Adrenal gland (tissue), 12 donors: ENCODE measurements around the gene SNCG. TPM values are rescaled to one million over a fixed set of nuclear protein-coding genes. Genes with fewer than 3 reads are reported as not detected.
"Not testable (repeated sequence)": the region's sequence is repeated elsewhere in the genome, so short reads cannot be mapped to it uniquely, and the experiment has no call there.

ENCODE experiments used
- DNase-seq, 7 donors: peaks; one replicate each; pipeline ENCODE4 v3.0.0-alpha.2; 2019 to 2020
- H3K27ac ChIP-seq, 5 donors: fragments of 200-600 bp; sonication (generic) in 4 of 5; 1 replicate in 3 of 5; 2 replicates in 2 of 5; pipeline versions ENCODE4 v1.5.1 to v1.8.0; 2016 to 2020; ENCODE audit warnings: mild to moderate bottlenecking in 1 of 5
- H3K27me3 ChIP-seq: fragments of 200-600 bp; 2 replicates; pipeline ENCODE4 v1.8.0; 2021
- H3K36me3 ChIP-seq, 2 donors: fragments of 200-600 bp; replicated peaks in 1 of 2; 1 replicate in 1 of 2; 2 replicates in 1 of 2; pipeline versions ENCODE4 v1.5.1 to v1.8.0; 2018 to 2022
- H3K4me1 ChIP-seq, 2 donors: fragments of 200-600 bp; replicated peaks in 1 of 2; 1 replicate in 1 of 2; 2 replicates in 1 of 2; pipeline versions ENCODE4 v1.5.1 to v1.8.0; 2018 to 2021
- H3K4me3 ChIP-seq, 4 donors: fragments of 200-600 bp; sonication (generic) in 3 of 4; one replicate each; pipeline ENCODE4 v1.5.1; 2016 to 2018
- H3K9me3 ChIP-seq, 3 donors: fragments of 200-600 bp; sonication (generic) in 1 of 3; replicated peaks in 1 of 3; 1 replicate in 2 of 3; 2 replicates in 1 of 3; pipeline versions ENCODE4 v1.5.1 to v1.8.0; 2016 to 2021
- POLR2A ChIP-seq, 2 donors: fragments of 450-650 bp; IDR thresholded peaks; one replicate each; pipeline ENCODE4 v1.6.1; 2017; ENCODE audit warnings: antibody characterized with exemption in 2 of 2, mild to moderate bottlenecking in 2 of 2, moderate library complexity in 1 of 2
- WGBS, 4 donors: extraction: QIAGEN DNeasy Blood & Tissue Kit in 2 of 4; methylation state at CpG; one replicate each; pipeline versions ENCODE4 v1.1.5 to v1.1.7; 2013 to 2017; 5-methylcytosine and 5-hydroxymethylcytosine counted together
- intact Hi-C, 2 donors: fragments of 100-400 bp; cut with DNase I; formaldehyde crosslinking; loops; one replicate each; pipeline versions ENCODE4 v1.14.1 to v1.15.0; 2022 to 2023
- polyA plus RNA-seq, 3 donors: library from polyadenylated mRNA; stranded (reverse); fragments of 200-250 nt in 2 of 3; fragments of 350-450 nt in 1 of 3; fragmentation: Illumina TruSeq in 1 of 3; extraction: RNeasy Lipid Tissue Mini Kit (QIAGEN cat#74804) in 1 of 3; gene quantifications; one replicate each; pipeline ENCODE4 v1.2.3, GENCODE V29; 2013 to 2014
- total RNA-seq, 9 donors: library from RNA; depleted of rRNA in 4 of 9; stranded (reverse); fragments of >200 nt in 4 of 9; fragments of 120-200 nt in 1 of 9; fragmentation: NEBNext Ultra II Directional in 1 of 9; extraction: Animal tissue kit (Norgen Biotek cat#: 25700) in 1 of 9; gene quantifications; one replicate each; pipeline versions ENCODE4 v1.1.0 to v1.2.4, GENCODE V29; 2013 to 2023
- TF ChIP-seq, protein P1 (sequence below), 6 experiments: fragments of 450-650 bp in 4 of 6; fragments of 200-600 bp in 2 of 6; sonication (generic) in 1 of 6; IDR thresholded peaks; 1 replicate in 5 of 6; 2 replicates in 1 of 6; pipeline versions ENCODE4 v1.5.1 to v1.8.0; 2016 to 2021; ENCODE audit warnings: antibody characterized with exemption in 6 of 6, mild to moderate bottlenecking in 2 of 6, moderate library complexity in 1 of 6
- donor health status: healthy with polysubstance abuse.
- donor health status: Bipolar disorder and iron deficiency.
- donor health status: DM: yes; HTN: yes; CAD: no.
- donor health status: DM: no; HTN: no; CAD: no.
- donor health status: DM: no; HTN: no; CAD: no.
- donor health status: DM: yes; HTN: yes; CAD: no.

The SNCG gene
- total and polyA plus RNA-seq, 12 donors = 176 to 1,580 (median 448) TPM

DNA sequence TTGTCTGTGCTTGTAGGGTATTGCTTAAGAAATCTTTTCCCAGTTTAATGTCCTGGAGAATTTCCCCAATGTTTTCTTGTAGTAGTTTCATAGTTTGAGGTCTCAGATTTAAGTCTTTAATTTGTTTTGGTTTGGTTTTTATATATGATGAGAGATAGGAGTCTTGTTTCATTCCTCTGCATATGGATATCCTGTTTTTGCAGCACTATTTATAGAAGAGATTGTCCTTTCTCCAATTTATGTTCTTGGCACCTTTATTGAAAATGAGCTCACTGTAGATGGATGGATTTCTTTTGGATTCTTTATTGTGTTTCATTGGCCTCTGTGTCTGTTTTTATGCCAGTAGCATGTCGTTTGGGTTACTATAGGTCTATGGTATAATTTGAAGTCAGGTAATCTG is 30.1 kb downstream of the SNCG start:
- no peak for DNase-seq
- intact Hi-C loops = no loop called here
- Histone ChIP-seq H3K4me3 (no peak overlapping the region), H3K9me3 (no peaks in the 10 kb centered on the region), H3K4me1 (no peaks in the 10 kb centered on the region), H3K36me3 (no peaks in the 10 kb centered on the region), H3K27ac (no peak overlapping the region), H3K27me3 (no peaks in the 10 kb centered on the region)
- TF ChIP-seq POLR2A (IDR thresholded peaks at IDR 0.05) = no peak
- TF ChIP-seq, protein P1, sequence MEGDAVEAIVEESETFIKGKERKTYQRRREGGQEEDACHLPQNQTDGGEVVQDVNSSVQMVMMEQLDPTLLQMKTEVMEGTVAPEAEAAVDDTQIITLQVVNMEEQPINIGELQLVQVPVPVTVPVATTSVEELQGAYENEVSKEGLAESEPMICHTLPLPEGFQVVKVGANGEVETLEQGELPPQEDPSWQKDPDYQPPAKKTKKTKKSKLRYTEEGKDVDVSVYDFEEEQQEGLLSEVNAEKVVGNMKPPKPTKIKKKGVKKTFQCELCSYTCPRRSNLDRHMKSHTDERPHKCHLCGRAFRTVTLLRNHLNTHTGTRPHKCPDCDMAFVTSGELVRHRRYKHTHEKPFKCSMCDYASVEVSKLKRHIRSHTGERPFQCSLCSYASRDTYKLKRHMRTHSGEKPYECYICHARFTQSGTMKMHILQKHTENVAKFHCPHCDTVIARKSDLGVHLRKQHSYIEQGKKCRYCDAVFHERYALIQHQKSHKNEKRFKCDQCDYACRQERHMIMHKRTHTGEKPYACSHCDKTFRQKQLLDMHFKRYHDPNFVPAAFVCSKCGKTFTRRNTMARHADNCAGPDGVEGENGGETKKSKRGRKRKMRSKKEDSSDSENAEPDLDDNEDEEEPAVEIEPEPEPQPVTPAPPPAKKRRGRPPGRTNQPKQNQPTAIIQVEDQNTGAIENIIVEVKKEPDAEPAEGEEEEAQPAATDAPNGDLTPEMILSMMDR (IDR thresholded peaks at IDR 0.05) = no peak
- 68 to 90% (median 74%) methylated on average over 1 of the region's 1 CpG for WGBS, 4 donors

DNA sequence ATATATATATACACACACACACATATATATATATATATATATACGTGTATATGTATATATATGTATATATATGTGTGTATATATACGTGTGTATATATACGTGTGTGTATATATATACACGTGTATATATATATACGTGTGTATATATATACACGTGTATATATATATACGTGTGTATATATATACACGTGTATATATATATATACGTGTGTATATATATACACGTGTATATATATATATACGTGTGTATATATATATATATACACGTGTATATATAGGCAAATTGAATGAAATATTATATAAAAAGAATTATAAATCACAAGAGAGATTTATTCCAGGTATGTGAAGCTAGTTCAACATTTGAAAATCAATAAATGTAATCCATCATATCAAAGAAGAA is 33.0 kb downstream of the SNCG start:
- 74 to 78% (median 75%) methylated on average over 12 of the region's 12 CpGs for WGBS, 4 donors

DNA sequence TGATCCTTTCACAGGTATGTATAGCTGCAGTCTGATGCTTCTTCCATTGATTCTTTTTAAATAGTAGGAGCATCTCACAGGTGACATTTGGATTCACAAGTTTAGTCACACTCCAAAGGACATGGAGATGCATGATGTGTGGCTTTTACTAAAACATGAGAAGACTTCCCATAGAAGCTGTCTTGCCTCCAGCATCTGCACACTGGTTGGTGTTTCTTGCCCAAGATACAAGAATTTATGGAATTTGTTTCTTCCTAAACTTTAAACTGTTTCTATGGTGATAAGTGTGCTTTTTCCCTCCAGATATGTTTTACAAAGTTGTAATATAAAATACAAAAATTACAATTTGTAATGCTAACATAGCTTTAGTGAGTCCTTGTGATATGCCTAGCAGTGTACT is 34.1 kb downstream of the SNCG start:
- intact Hi-C loops = no loop called here
- no peak overlapping the region for H3K27ac ChIP-seq
- no peaks in the 10 kb centered on the region for H3K27me3 ChIP-seq
- TF ChIP-seq, protein P1 (IDR thresholded peaks at IDR 0.05) = no peak
- no peak for TF ChIP-seq POLR2A (IDR thresholded peaks at IDR 0.05)
- no peak overlapping the region for H3K4me3 ChIP-seq
- DNase-seq = no peak
- H3K4me1 ChIP-seq = no peaks in the 10 kb centered on the region
- H3K9me3 ChIP-seq = no peaks in the 10 kb centered on the region
- no peaks in the 10 kb centered on the region for H3K36me3 ChIP-seq

More for the DNA sequence above, 33.0 kb downstream of the SNCG start:
- DNase-seq, H3K36me3 ChIP-seq, H3K27me3 ChIP-seq, intact Hi-C loops, H3K9me3 ChIP-seq, H3K27ac ChIP-seq, H3K4me1 ChIP-seq, H3K4me3 ChIP-seq: not testable (repeated sequence)

DNA sequence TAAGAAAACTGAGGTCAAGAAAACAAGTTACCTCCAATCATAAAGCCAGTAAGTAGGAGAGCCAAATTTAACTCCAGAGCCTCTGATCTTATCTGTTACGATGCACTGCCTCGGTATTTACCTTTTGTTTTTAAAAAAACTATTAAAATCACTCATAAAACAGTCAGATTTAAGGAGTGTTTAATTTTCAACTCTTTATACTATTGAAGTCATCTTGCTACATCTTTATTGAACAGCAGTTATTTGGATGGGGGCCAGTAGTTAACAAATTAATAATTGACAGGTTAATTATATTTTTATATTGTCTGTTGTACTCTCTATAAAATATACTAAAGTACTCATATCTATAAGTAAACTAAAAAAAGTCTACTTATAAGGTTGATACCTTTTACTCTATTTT is 34.5 kb downstream of the SNCG start:
- no peak for TF ChIP-seq POLR2A (IDR thresholded peaks at IDR 0.05)
- TF ChIP-seq, protein P1 (IDR thresholded peaks at IDR 0.05) = no peak
- no peak for DNase-seq
- Histone ChIP-seq H3K9me3 (no peaks in the 10 kb centered on the region), H3K27me3 (no peaks in the 10 kb centered on the region), H3K36me3 (no peaks in the 10 kb centered on the region), H3K4me3 (no peak overlapping the region), H3K4me1 (no peaks in the 10 kb centered on the region), H3K27ac (no peak overlapping the region)
- WGBS, 4 donors = 88 to 93% (median 91%) methylated on average over 2 of the region's 2 CpGs
- intact Hi-C loops = no loop called here

DNA sequence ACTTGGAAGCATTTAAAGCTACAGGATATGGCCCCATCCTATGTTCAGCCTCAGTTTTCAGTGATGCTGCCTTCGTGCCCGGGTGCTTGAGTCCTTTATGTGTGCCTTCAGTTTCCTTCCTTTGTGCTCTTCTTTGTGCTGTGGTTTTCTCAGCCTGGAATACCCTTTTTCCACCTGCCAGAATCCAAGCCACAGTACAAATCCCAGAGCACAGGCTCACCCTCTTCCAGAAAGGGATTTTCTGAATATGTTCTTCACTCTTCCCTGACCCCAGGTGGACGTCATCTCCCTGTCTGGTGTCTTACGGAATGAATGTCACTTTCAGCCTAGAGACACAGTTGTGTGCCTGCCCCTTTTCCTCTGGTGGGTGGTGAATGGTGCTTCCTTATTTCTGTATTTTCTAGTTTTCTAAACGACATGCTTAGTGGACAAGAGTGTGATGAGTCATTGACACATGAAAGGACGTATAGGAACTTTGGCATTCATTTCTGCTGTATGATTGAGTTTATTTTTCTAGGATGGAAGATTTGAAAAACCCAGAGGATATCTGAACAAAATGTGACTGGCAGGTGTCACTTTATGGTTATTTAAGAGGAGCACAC is 41.5 kb downstream of the SNCG start:
- WGBS, 4 donors = 65 to 78% (median 72%) methylated on average over 6 of the region's 6 CpGs
- intact Hi-C loops, H3K27me3 ChIP-seq, H3K4me1 ChIP-seq, H3K27ac ChIP-seq, H3K4me3 ChIP-seq, H3K36me3 ChIP-seq, H3K9me3 ChIP-seq, DNase-seq: not testable (repeated sequence)
